GM12892 (cell line): Measurements from ENCODE around the gene TMEM121B.

ENCODE experiments used
- DNase-seq: peaks from one replicate; pipeline ENCODE4 v3.0.0; 2011; ENCODE audit not compliant: insufficient read length
- FAIRE-seq: peaks from 2 replicates; lab custom pipeline; 2011; peaks lifted over from hg19 to GRCh38; lab: Jason Lieb, UNC
- POLR2A ChIP-seq: IDR thresholded peaks from 2 replicates; pipeline ENCODE4 v1.6.1; 2011; ENCODE audit warnings: low read depth, low read length, control low read depth
- POLR2AphosphoS5 ChIP-seq: IDR thresholded peaks from 2 replicates; pipeline ENCODE4 v1.6.1; 2011; ENCODE audit warnings: low read depth, low read length, control low read depth
- TAF1 ChIP-seq: IDR thresholded peaks from 2 replicates; pipeline ENCODE4 v1.6.1; 2011; ENCODE audit warnings: low read depth, mild to moderate bottlenecking, control low read depth, low read length, borderline replicate concordance

TMEM121B gene

DNA sequence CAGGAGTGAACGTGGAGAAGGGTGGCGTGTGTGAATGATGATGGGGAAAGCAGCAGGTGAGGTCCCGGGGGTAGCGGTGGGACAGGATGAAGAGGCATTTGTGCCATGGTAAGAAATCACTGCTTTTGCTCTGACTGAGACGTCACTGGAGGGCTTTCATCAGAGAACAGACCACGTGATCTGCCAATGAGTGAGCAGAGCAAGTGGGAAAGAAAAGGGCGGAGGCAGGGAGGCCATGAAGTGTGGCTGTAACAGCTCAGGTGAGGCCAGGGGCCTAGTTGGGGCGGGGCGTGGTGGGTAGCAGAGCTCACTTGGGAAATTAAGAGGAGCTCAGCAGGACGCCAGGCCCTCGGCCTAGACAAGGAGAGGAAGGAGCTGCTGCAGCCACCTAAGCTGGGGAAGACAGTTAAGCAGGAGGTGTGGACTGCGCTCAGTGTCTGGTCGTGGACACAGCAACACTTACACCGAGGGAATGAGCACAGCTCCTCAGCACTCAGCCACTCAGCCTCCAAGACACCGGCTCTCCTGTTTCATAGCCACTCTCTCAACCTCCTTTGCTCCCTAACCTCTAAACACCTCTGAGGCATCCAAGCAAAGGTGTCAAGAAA, 14.1 kb upstream of the TMEM121B start:
- no peak for TF ChIP-seq TAF1
- no peak for TF ChIP-seq POLR2A
- no peak for TF ChIP-seq POLR2AphosphoS5
- FAIRE-seq (no peak), DNase-seq (no peak)

DNA sequence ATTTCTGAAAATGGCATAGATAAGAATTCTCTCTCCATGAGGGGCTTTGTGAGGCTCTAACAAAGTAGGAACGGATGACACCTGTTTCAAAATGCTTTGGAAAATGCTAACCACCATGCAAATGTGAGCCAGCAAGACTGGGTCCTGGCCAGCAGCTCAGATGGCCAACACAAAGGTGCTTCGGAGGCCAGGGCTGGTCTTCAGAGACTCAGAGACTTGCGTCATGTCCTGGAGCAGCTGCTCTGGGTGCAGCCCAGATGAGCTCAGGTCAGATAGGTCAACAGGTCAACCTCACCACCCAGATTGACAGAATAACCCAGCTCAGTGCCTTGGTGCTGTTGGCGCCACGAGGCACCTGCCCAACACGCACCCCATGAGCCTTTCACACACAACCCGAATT, 12.0 kb upstream of the TMEM121B start:
- TF ChIP-seq POLR2A (no peak), POLR2AphosphoS5 (no peak), TAF1 (no peak)
- DNase-seq (no peak), FAIRE-seq (no peak)

DNA sequence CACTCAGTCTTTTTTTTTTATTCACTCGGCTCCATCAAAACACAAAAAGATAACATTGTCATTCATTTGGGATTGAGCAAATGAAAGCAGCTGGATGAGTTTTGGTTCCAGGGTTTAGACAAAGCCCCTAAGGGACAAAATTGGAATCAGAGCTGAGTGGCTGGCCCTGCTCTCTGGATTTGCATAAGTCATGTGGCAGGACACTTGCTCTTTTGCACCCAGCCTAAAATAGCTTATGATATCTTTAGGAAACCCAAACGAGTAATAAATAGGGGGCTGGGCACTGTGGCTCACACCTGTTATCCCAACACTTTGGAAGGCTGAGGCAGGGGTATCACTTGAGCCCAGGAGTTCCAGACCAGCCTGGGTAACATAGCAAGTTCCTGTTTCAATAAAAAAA, 11.0 kb upstream of the TMEM121B start:
- TF ChIP-seq POLR2AphosphoS5, result no peak
- TF ChIP-seq TAF1, result no peak
- no peak for TF ChIP-seq POLR2A
- DNase-seq (no peak), FAIRE-seq (no peak)

DNA sequence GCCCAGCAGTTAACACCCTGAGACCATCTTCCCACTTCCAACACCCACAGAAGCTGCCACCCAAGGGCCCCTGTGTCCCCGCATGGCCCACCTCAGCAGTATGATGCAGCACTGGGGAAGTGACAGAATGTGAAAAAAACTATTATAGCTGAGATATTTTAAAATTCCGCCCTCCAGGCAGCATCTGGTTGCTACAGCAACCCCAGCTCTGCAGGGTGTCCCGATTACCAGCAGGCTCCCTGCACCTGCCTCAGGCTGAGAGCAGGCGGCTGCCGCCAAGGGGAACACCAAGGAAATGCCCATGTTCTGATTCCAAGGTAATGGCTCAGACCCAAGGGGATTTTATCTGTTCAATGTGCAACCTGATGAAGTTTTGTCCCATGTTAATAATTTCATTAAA, 10.5 kb upstream of the TMEM121B start:
- no peak for DNase-seq
- no peak for FAIRE-seq
- no peak for TF ChIP-seq POLR2AphosphoS5
- TF ChIP-seq TAF1, result no peak
- TF ChIP-seq POLR2A, result no peak

DNA sequence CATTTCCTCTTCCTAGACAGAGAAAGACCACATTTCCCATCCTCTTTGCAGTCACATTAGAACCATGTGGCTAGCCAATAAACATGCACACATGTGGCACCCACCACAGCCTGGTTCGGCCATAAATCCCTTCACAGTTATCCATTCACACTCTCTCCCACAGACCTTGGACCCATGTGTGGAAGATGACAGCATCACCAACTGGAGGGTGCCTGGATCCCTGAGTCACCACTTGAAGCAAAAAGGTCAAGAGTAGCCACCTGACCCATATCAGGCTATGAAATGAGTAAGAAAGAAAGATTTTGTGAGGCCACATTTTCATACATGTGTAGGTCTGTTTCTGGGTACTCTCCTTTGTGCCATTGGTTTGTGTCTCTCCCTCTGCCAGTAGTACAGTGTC, 9.0 kb upstream of the TMEM121B start:
- TF ChIP-seq POLR2AphosphoS5, result no peak
- TF ChIP-seq POLR2A, result no peak
- no peak for TF ChIP-seq TAF1
- no peak for FAIRE-seq
- no peak for DNase-seq

DNA sequence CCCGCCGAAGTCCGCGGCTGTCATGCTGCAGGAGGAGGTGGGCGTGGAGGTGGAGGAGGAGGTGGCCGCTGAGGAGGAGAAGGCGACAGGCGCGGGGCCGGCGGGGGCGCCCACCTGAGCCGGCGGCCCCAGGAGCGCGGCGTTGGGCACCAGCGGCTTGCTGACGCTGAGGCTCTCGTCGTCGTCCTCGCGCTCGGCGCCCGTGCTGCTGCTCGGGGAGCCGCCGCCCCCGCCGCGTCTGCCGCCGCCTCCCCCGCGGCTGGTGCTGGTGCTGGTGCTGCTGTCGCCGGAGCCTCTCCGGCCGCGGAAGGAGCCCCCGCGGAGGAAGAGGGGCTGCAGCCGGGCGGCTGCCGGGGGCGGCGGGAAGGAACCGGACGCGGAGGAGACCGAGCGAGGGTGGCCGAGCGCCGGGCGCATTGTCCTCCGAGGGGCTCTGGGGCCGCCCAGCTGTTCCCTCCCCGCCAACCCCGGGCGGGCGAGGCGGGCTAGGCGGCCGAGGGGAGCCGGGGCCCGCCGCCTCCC, 388 bp downstream of the TMEM121B start:
- TF ChIP-seq POLR2A, result no peak
- DNase-seq (no peak), FAIRE-seq (no peak)

DNA sequence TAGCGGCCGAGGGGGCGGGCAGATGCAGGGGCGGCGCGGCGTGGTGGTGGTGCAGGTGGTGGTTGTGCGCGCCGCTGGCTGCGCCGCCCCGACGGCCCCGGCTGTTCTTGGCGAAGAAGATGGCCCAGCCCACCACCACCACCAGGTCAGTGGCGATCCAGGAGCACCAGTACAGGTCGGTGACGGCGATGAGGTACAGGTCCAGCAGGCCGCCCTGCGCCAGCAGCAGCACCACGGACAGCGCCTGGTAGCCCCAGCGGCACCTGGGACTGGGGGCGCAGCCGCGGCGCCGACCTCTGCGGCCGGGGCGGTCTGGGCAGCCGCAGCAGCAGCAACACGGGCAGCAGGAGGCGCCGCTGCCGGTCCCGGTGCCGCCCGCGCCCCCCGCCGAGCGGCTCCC, 879 bp downstream of the TMEM121B start:
- peak; percentile 50 for DNase-seq
- TF ChIP-seq POLR2A (no peak), POLR2AphosphoS5 (no peak), TAF1 (no peak)
- FAIRE-seq, result no peak

DNA sequence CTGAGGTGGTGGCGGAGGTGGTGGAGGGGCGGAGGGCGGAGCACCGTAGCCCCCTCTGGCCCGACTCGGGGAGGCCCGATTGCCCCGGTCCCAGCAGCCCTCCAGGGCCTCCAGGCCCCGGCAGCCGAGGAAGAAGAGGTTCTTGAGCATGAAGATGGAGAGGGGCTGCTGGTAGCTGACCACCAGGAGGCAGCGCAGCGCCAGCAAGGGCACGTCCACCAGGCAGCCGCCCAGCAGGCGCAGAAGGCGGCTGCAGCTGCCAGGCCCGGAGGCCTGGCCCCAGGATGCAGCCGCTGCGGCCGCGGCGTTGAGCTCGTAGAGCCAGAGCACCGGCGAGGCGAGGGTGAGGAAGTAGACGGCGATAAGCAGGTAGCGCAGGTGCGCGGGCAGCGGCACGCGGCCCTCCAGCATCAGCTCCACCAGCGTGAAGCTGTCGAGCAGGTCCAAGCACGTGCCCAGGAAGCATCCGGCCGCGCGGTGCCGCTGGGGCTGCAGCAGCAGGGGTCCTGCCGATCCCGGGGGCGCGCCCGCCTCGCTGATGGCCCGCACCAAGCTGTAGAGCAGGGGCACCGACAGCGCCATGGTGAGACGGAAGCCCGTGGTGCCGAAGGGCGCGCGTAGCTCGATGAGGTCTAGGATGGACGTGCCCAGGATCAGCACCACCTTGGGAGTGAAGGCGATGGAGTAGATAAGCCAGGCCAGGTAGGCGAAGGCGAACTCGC, 1.5 kb downstream of the TMEM121B start:
- DNase-seq, result no peak
- no peak for FAIRE-seq
- TF ChIP-seq POLR2A, result no peak
- no peak for TF ChIP-seq POLR2AphosphoS5
- TF ChIP-seq TAF1, result no peak

DNA sequence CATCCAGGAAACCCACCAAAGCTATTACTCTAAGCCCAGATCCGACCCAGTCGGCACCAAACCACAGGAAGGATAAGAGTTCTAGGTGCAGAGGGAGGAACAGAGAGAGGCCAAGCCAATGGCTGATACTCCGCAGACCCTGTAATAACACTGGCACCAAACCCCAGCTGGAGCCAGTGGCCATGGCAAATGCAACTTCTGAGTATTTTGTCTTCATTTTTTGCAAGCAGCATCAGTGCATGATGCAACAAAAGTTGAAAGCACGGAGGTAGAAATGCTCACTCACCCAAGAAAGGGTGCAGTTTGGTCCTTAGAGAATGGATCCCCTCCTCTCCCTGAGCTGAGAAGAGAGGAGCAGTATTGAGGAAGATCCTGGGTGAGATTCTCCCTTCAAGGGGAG, 2.8 kb downstream of the TMEM121B start:
- TF ChIP-seq POLR2A, result no peak
- DNase-seq, result no peak
- FAIRE-seq, result no peak

DNA sequence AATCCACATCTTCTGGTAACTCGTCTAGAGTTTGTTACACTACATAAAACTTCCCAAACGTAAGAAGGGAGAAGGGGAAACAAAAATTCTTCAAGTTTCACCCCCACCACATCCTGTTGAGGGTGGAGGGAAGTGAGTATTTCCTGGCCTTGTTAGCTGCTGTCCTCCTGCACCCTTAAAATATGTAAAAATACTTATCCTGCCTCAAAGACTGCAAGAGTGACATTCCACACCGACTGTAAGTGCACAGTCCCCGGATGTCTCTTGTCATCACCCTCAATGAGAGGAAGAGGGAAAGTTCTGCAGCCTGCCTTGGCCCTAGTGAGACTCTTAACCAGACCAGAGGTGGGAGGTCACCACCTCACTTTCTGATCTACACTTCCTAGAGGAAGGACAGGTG, 3.3 kb downstream of the TMEM121B start:
- FAIRE-seq (no peak), DNase-seq (no peak)
- no peak for TF ChIP-seq POLR2AphosphoS5
- TF ChIP-seq TAF1, result no peak
- no peak for TF ChIP-seq POLR2A

DNA sequence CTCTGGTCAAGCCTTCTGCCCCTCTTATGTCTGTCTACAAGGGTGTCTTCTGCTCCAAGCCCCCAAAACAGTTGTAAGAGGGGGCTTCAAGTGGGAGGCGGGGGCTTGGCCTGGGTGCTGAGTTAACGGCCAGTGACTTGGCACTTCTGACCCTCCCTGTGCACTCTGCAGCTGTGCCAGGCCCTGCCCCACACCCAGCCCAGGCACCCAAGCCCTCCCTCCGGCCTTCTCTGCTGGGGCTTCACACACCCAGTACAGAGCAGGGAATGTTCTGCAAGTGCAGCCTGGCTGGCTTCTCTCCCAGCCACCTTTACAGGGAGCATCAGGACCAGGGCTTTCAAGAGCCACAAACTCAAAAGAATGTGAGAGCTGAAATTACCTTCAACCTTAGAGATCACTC, 3.8 kb downstream of the TMEM121B start:
- TF ChIP-seq POLR2A, result no peak
- TF ChIP-seq TAF1, result no peak
- no peak for TF ChIP-seq POLR2AphosphoS5
- FAIRE-seq, result no peak
- no peak for DNase-seq
